Measurements from ENCODE around the gene EDNRB. TPM values are rescaled to one million over a fixed set of nuclear protein-coding genes. Genes with fewer than 3 reads are reported as not detected.

EDNRB gene
- total RNA-seq, 1 experiment from 2014 or later = 19.2 TPM

DNA sequence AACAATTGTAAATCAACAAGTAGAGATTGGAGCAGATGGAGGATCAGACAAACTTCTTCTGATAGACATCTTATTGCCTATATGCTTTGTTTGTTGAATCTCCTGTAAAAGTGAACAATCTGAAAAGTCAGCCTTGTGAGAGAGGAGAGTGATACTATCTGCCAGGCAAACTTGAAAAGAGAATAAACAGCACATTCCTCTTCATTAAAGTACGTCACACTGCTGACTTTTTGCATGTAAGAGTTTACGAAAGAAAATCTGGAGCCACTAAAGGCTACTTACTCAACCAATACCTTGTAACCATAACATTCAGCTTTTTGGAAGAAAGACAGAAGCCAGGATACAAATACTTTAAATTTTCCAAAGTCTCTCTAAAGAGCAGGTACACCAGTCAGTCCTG lies 42.5 kb downstream of the EDNRB start:
- ChIA-PET CTCF (no interaction called here), POLR2A (no interaction called here)
- no peak overlapping the region for H3K4me3 ChIP-seq (ENCODE audit: low read depth, low read length)
- no peak for DNase-seq
- H3K27ac Mint-ChIP-seq (ENCODE audit: unreplicated experiment) = no peak overlapping the region
- H3K9me3 ChIP-seq = no peaks in the 10 kb centered on the region
- no peaks in the 10 kb centered on the region for H3K4me1 Mint-ChIP-seq (ENCODE audit: low read depth, unreplicated experiment)
- no peak overlapping the region for H3K4me3 Mint-ChIP-seq (ENCODE audit: unreplicated experiment)
- peaks cover 9% of the 10 kb centered on the region for H3K27me3 Mint-ChIP-seq (ENCODE audit: insufficient read depth, unreplicated experiment)
- no peak for TF ChIP-seq CTCF (IDR thresholded peaks at IDR 0.05; ENCODE audit: insufficient read depth in 1 of 2, low read depth in 1 of 2, low read length in 1 of 2, severe bottlenecking in 1 of 2, unreplicated experiment in 1 of 2)
- intact Hi-C loops (cut with micrococcal nuclease; ENCODE audit: unreplicated experiment) = no loop called here
- no peaks in the 10 kb centered on the region for H3K36me3 ChIP-seq (ENCODE audit: control insufficient read depth, insufficient read depth, low read length)
- BruUV-seq (replicated peaks) = no TSS peak
- no peaks in the 10 kb centered on the region for H3K27me3 ChIP-seq (replicated peaks; ENCODE audit: control insufficient read depth, insufficient read depth, low read length)
- no peaks in the 10 kb centered on the region for H3K36me3 Mint-ChIP-seq (ENCODE audit: insufficient read depth, unreplicated experiment)
- H3K9me3 Mint-ChIP-seq (ENCODE audit: unreplicated experiment) = no peaks in the 10 kb centered on the region
- H3K4me1 ChIP-seq = no peaks in the 10 kb centered on the region

- intact Hi-C loops (cut with micrococcal nuclease; ENCODE audit: unreplicated experiment) = loop anchor here (5.0 kb wide), 1 partner anchor 248 kb away; no protein-coding TSS in a partner anchor
- Histone ChIP-seq H3K36me3 (ENCODE audit: control insufficient read depth, insufficient read depth, low read length) (no peaks in the 10 kb centered on the region), H3K4me1 (no peaks in the 10 kb centered on the region), H3K9me3 (no peaks in the 10 kb centered on the region), H3K4me3 (ENCODE audit: low read depth, low read length) (no peak overlapping the region), H3K27me3 (replicated peaks; ENCODE audit: control insufficient read depth, insufficient read depth, low read length) (no peaks in the 10 kb centered on the region)
- BruUV-seq (replicated peaks) = no TSS peak
- POLR2A ChIA-PET = no interaction called here
- Mint-ChIP-seq H3K27me3 (ENCODE audit: insufficient read depth, unreplicated experiment) (peaks cover 9% of the 10 kb centered on the region), H3K36me3 (ENCODE audit: insufficient read depth, unreplicated experiment) (no peaks in the 10 kb centered on the region), H3K27ac (ENCODE audit: unreplicated experiment) (no peak overlapping the region), H3K4me1 (ENCODE audit: low read depth, unreplicated experiment) (no peaks in the 10 kb centered on the region), H3K4me3 (ENCODE audit: unreplicated experiment) (no peak overlapping the region), H3K9me3 (ENCODE audit: unreplicated experiment) (no peaks in the 10 kb centered on the region)
- no peak for DNase-seq
- TF ChIP-seq CTCF (IDR thresholded peaks at IDR 0.05; ENCODE audit: insufficient read depth in 1 of 2, low read depth in 1 of 2, low read length in 1 of 2, severe bottlenecking in 1 of 2, unreplicated experiment in 1 of 2) = no peak
- CTCF ChIA-PET = no interaction called here
Measured at GRCh38 chr13:77874406-77874805, 44.2 kb downstream of the EDNRB start.

DNA sequence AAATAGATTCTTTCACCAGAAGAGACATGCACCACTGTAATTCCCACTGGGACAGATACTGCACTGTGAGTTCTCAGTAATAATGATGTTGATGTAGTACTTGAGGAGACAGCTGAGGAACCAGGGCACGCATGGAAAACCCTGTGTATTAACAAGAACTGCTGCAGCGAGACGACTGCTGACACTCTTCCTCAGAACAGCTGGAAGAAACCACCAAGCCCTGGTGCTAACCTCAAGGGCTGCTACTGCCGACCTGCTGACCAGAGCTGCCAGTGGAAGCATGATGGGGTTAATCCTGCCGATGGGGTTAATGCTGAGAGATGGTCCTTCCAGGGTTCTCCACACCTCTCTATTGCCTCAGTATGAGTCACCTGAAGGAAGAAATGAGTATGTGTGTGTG lies 45.6 kb downstream of the EDNRB start:
- intact Hi-C loops (cut with micrococcal nuclease; ENCODE audit: unreplicated experiment) = loop anchor here (5.0 kb wide), 1 partner anchor 249 kb away; no protein-coding TSS in a partner anchor
- Mint-ChIP-seq H3K9me3 (ENCODE audit: unreplicated experiment) (peaks cover 13% of the 10 kb centered on the region), H3K27me3 (ENCODE audit: insufficient read depth, unreplicated experiment) (peaks cover 7% of the 10 kb centered on the region), H3K27ac (ENCODE audit: unreplicated experiment) (no peak overlapping the region), H3K4me1 (ENCODE audit: low read depth, unreplicated experiment) (no peaks in the 10 kb centered on the region), H3K4me3 (ENCODE audit: unreplicated experiment) (no peak overlapping the region), H3K36me3 (ENCODE audit: insufficient read depth, unreplicated experiment) (no peaks in the 10 kb centered on the region)
- Histone ChIP-seq H3K4me1 (no peaks in the 10 kb centered on the region), H3K9me3 (no peaks in the 10 kb centered on the region), H3K27me3 (replicated peaks; ENCODE audit: control insufficient read depth, insufficient read depth, low read length) (no peaks in the 10 kb centered on the region), H3K36me3 (ENCODE audit: control insufficient read depth, insufficient read depth, low read length) (no peaks in the 10 kb centered on the region), H3K4me3 (ENCODE audit: low read depth, low read length) (no peak overlapping the region)
- no TSS peak for BruUV-seq (replicated peaks)
- ChIA-PET CTCF (no interaction called here), POLR2A (no interaction called here)
- no peak for TF ChIP-seq CTCF (IDR thresholded peaks at IDR 0.05; ENCODE audit: insufficient read depth in 1 of 2, low read depth in 1 of 2, low read length in 1 of 2, severe bottlenecking in 1 of 2, unreplicated experiment in 1 of 2)
- no peak for DNase-seq

Measured in Caco-2 (cell line).